Thoracic aorta (tissue), 2 donors: Measurements from ENCODE around the gene MC1R. TPM values are rescaled to one million over a fixed set of nuclear protein-coding genes. Genes with fewer than 3 reads are reported as not detected.

Source experiments
- ATAC-seq: fragments of 150-250 bp; one replicate; pipeline ENCODE4 v1.8.0; 2017; ENCODE audit warnings: low read depth; ENCODE audit not compliant: insufficient number of reproducible peaks, low FRiP score
- DNase-seq: peaks from one replicate; pipeline ENCODE4 v3.0.0-alpha.2; 2020; ENCODE audit warnings: low spot score
- H3K27ac ChIP-seq, 2 donors: fragments of 200-600 bp; sonication (generic); 1 replicate in 1 of 2; 2 replicates in 1 of 2; pipeline ENCODE4 v1.5.1; 2016; ENCODE audit warnings: mild to moderate bottlenecking in 2 of 2, moderate library complexity in 2 of 2
- H3K27me3 ChIP-seq: fragments of 200-600 bp; sonication (generic); replicated peaks from 2 replicates; pipeline ENCODE4 v1.6.0; 2016; ENCODE audit warnings: mild to moderate bottlenecking; ENCODE audit not compliant: insufficient read depth
- H3K36me3 ChIP-seq: fragments of 200-600 bp; sonication (generic); one replicate; pipeline ENCODE4 v1.5.1; 2016
- H3K4me1 ChIP-seq, 2 donors: fragments of 200-600 bp; sonication (generic); 1 replicate in 1 of 2; 2 replicates in 1 of 2; pipeline versions ENCODE4 v1.5.1 to v1.6.0; 2016; ENCODE audit warnings: low read depth in 2 of 2, mild to moderate bottlenecking in 1 of 2; ENCODE audit not compliant: control insufficient read depth in 1 of 2
- H3K4me3 ChIP-seq: fragments of 200-600 bp; sonication (generic); 2 replicates; pipeline ENCODE4 v1.5.1; 2016; ENCODE audit warnings: mild to moderate bottlenecking
- H3K9me3 ChIP-seq: fragments of 200-600 bp; sonication (generic); 2 replicates; pipeline ENCODE4 v1.5.1; 2016
- CTCF ChIP-seq: fragments of 200-600 bp; sonication (generic); IDR thresholded peaks from one replicate; pipeline ENCODE4 v1.5.1; 2019; ENCODE audit warnings: antibody characterized with exemption
- total RNA-seq, 2 donors: library from RNA; depleted of rRNA; stranded (reverse); fragments of >200 nt; gene quantifications; one replicate each; pipeline versions ENCODE4 v1.1.0 to v1.2.3, GENCODE V29; 2016

The MC1R gene
- total RNA-seq, 2 donors from 2014 or later = 13.1 to 19.3 TPM

DNA sequence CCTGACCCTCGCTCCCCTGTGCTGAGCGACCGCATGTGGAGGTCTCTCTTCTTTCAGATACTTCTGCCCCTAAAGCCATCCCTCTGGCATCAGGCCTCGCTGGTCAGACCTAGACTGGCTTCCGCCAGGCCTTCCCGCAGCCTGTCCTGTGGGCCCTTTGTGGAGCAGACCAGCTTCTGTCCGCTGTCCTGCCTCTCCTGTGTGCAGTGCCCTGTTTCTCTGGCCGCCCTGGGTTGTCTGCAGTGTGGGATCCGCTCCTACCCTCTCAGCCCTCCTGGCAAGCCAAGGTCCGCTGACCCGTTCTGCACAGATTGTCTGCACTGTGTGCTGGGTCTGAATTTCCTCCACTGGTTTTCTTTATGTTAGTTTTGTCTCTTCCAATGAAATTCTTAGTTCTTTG lies 21.5 kb upstream of the MC1R start:
- ATAC-seq = no peak
- peaks cover 85% of the 10 kb centered on the region for H3K36me3 ChIP-seq

DNA sequence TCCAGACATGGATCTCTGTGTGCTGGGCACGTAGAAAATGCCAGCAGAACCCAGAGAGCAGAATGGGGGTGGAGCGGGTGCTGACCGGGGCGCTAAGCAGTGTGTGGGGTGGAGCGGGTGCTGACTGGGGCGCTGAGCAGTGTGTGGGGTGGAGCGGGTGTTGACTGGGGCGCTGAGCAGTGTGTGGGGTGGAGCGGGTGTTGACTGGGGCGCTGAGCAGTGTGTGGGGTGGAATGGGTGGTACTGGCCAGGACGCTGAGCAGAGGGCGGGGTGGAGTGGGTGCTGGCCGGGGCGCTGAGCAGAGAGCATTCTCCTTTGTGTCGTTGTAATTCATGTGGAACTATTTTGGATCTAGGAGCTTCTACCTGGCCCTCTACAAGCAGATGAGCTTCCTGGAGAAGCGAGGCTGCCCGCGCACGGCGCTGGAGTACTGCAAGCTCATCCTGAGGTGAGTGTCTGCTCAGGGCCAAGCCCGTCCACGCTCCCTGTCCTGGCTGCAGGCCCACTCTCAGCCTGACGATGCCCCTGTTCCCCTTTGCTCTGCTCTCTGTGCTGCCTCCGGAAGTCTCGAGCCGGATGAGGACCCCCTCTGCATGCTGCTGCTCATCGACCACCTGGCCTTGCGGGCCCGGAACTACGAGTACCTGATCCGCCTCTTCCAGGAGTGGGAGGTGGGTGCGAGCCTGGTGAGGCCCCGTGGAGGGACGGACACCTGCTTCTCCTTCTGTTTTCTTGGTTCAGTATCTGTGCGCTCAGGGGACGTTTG lies 20.3 kb upstream of the MC1R start:
- H3K4me1 ChIP-seq = no peaks in the 10 kb centered on the region
- no peaks in the 10 kb centered on the region for H3K9me3 ChIP-seq
- no peak overlapping the region for H3K4me3 ChIP-seq
- peaks cover 73% of the 10 kb centered on the region for H3K36me3 ChIP-seq
- no peak for ATAC-seq
- no peak for TF ChIP-seq CTCF
- no peak overlapping the region for H3K27ac ChIP-seq
- H3K27me3 ChIP-seq = no peaks in the 10 kb centered on the region
- DNase-seq = no peak

More for the DNA sequence above, 21.5 kb upstream of the MC1R start:
- no peaks in the 10 kb centered on the region for H3K27me3 ChIP-seq
- H3K4me1 ChIP-seq = no peaks in the 10 kb centered on the region
- no peak overlapping the region for H3K27ac ChIP-seq
- no peak overlapping the region for H3K4me3 ChIP-seq
- H3K9me3 ChIP-seq = no peaks in the 10 kb centered on the region
- TF ChIP-seq CTCF = no peak
- DNase-seq = no peak

GRCh38 chr16:89899879-89900481 lies 18.7 kb upstream of the MC1R start:
- TF ChIP-seq CTCF = no peak
- Histone ChIP-seq H3K27me3 (no peaks in the 10 kb centered on the region), H3K4me1 (no peaks in the 10 kb centered on the region), H3K9me3 (no peaks in the 10 kb centered on the region), H3K4me3 (no peak overlapping the region), H3K27ac (no peak overlapping the region), H3K36me3 (peaks cover 70% of the 10 kb centered on the region)
- no peak for ATAC-seq
- DNase-seq = no peak

DNA sequence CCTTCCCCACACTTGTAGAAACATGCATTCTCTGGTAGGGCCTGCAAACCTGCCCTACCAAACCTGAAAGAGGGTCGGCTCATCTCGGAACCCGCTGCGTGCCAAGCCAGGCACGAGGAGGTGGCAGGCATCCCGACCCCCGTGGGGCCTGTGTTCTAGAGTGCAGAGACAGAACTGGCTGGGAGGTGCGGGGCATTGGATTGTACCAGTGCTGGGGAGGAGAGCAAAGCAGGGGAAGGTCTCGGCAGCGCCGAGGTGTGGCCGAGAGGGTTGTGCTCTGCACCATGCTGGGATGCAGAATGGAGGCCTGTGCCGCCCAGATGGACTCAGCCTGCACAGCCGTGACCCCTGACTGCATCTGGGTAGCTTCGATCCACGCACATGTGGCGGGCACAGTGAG lies 17.8 kb upstream of the MC1R start:
- DNase-seq (no peak), ATAC-seq (no peak)
- no peak overlapping the region for H3K27ac ChIP-seq
- H3K36me3 ChIP-seq = peaks cover 66% of the 10 kb centered on the region
- H3K27me3 ChIP-seq = no peaks in the 10 kb centered on the region
- TF ChIP-seq CTCF = no peak
- no peak overlapping the region for H3K4me3 ChIP-seq
- H3K9me3 ChIP-seq = no peaks in the 10 kb centered on the region
- no peaks in the 10 kb centered on the region for H3K4me1 ChIP-seq

DNA sequence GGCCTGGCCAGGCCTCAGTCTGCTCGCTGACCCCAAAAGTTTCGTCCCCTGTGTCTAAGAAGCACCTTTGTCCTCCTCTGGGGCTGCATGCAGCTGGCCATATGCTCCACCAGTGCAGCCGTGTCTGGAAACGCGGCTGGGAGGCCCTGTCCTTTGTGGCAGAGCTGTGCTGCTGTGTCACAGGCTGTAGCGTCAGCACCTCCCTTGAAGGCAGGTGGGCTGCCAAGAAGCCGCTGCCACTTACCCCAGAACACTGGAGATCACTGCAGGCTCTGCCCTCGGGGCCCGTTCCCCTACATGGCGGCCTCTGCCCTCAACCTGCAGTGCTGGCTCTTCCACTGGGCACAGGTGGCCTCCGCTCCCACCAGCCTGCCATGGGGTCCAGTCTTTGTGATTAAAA lies 15.7 kb upstream of the MC1R start:
- no peak for DNase-seq
- Histone ChIP-seq H3K9me3 (no peaks in the 10 kb centered on the region), H3K27ac (no peak overlapping the region), H3K4me1 (no peaks in the 10 kb centered on the region), H3K27me3 (no peaks in the 10 kb centered on the region), H3K36me3 (peaks cover 61% of the 10 kb centered on the region), H3K4me3 (no peak overlapping the region)
- no peak for ATAC-seq
- no peak for TF ChIP-seq CTCF
